ENCODE measurements around the gene MICU2. TPM values are rescaled to one million over a fixed set of nuclear protein-coding genes. Genes with fewer than 3 reads are reported as not detected.

Gene MICU2
- total RNA-seq, 2 experiments from 2014 or later, result 37.5 to 51.3 TPM

GRCh38 chr13:21516805-21517204 is 87.2 kb downstream of the MICU2 start:
- DNase-seq (ENCODE audit: low spot score), result no peak
- ChIA-PET CTCF (ENCODE audit: unreplicated experiment) (no interaction called here), POLR2A (no interaction called here)
- no TSS peak for BruUV-seq (replicated peaks)
- intact Hi-C loops (cut with micrococcal nuclease; ENCODE audit: unreplicated experiment), result no loop called here
- Histone ChIP-seq H3K36me3 (ENCODE audit: insufficient read depth, low read length) (peaks cover 39% of the 10 kb centered on the region), H3K4me1 (ENCODE audit: insufficient read depth, low read length, poor library complexity, severe bottlenecking) (no peaks in the 10 kb centered on the region), H3K4me3 (ENCODE audit: low read depth, low read length, poor library complexity, severe bottlenecking) (no peak overlapping the region), H3K4me2 (ENCODE audit: low read length) (no peak overlapping the region), H3K9me3 (ENCODE audit: low read length) (no peaks in the 10 kb centered on the region), H3K9me2 (ENCODE audit: insufficient read depth, low read length) (no peaks in the 10 kb centered on the region), H4K20me1 (ENCODE audit: insufficient read depth, low read length) (no peaks in the 10 kb centered on the region), H2AFZ (ENCODE audit: low read length) (no peak overlapping the region), H3K79me2 (ENCODE audit: insufficient read depth, low read depth, low read length) (no peaks in the 10 kb centered on the region), H3K27ac (ENCODE audit: low read depth, low read length, poor library complexity, severe bottlenecking) (no peak overlapping the region)
- no peak for TF ChIP-seq EZH2phosphoT487 (IDR thresholded peaks at IDR 0.05; ENCODE audit: borderline replicate concordance, low read depth, low read length)
- no peak for TF ChIP-seq CTCF (conservative IDR thresholded peaks at IDR 0.05; ENCODE audit: low read length)

- intact Hi-C loops (cut with micrococcal nuclease; ENCODE audit: unreplicated experiment), result no loop called here
- Histone ChIP-seq H3K9me3 (ENCODE audit: low read length) (no peaks in the 10 kb centered on the region), H3K27ac (ENCODE audit: low read depth, low read length, poor library complexity, severe bottlenecking) (no peak overlapping the region), H3K36me3 (ENCODE audit: insufficient read depth, low read length) (peaks cover 43% of the 10 kb centered on the region), H3K4me3 (ENCODE audit: low read depth, low read length, poor library complexity, severe bottlenecking) (no peak overlapping the region), H3K4me1 (ENCODE audit: insufficient read depth, low read length, poor library complexity, severe bottlenecking) (no peaks in the 10 kb centered on the region), H4K20me1 (ENCODE audit: insufficient read depth, low read length) (no peaks in the 10 kb centered on the region), H2AFZ (ENCODE audit: low read length) (no peak overlapping the region), H3K4me2 (ENCODE audit: low read length) (no peak overlapping the region), H3K9me2 (ENCODE audit: insufficient read depth, low read length) (no peaks in the 10 kb centered on the region), H3K79me2 (ENCODE audit: insufficient read depth, low read depth, low read length) (no peaks in the 10 kb centered on the region)
- no peak for TF ChIP-seq EZH2phosphoT487 (IDR thresholded peaks at IDR 0.05; ENCODE audit: borderline replicate concordance, low read depth, low read length)
- TF ChIP-seq CTCF (conservative IDR thresholded peaks at IDR 0.05; ENCODE audit: low read length), result no peak
- POLR2A ChIA-PET, result interaction anchor here (0.8 kb wide), 1 partner anchor 15 kb away, joined by 3 read pairs; no protein-coding TSS in a partner anchor
- no peak for DNase-seq (ENCODE audit: low spot score)
- no TSS peak for BruUV-seq (replicated peaks)
- CTCF ChIA-PET (ENCODE audit: unreplicated experiment), result no interaction called here
Measured at GRCh38 chr13:21511849-21512248, 92.1 kb downstream of the MICU2 start.

- H3K4me3 ChIP-seq (ENCODE audit: low read depth, low read length, poor library complexity, severe bottlenecking), result no peak overlapping the region
- H3K79me2 ChIP-seq (ENCODE audit: insufficient read depth, low read depth, low read length), result no peaks in the 10 kb centered on the region
- no TSS peak for BruUV-seq (replicated peaks)
- DNase-seq (ENCODE audit: low spot score), result no peak
- TF ChIP-seq EZH2phosphoT487 (IDR thresholded peaks at IDR 0.05; ENCODE audit: borderline replicate concordance, low read depth, low read length) (no peak), CTCF (conservative IDR thresholded peaks at IDR 0.05; ENCODE audit: low read length) (no peak)
- ChIA-PET CTCF (ENCODE audit: unreplicated experiment) (no interaction called here), POLR2A (no interaction called here)
- intact Hi-C loops (cut with micrococcal nuclease; ENCODE audit: unreplicated experiment), result no loop called here
- no peaks in the 10 kb centered on the region for H3K9me2 ChIP-seq (ENCODE audit: insufficient read depth, low read length)
- no peaks in the 10 kb centered on the region for H3K9me3 ChIP-seq (ENCODE audit: low read length)
- H4K20me1 ChIP-seq (ENCODE audit: insufficient read depth, low read length), result no peaks in the 10 kb centered on the region
- no peak overlapping the region for H3K4me2 ChIP-seq (ENCODE audit: low read length)
- H3K4me1 ChIP-seq (ENCODE audit: insufficient read depth, low read length, poor library complexity, severe bottlenecking), result no peaks in the 10 kb centered on the region
- no peak overlapping the region for H2AFZ ChIP-seq (ENCODE audit: low read length)
- peaks cover 27% of the 10 kb centered on the region for H3K36me3 ChIP-seq (ENCODE audit: insufficient read depth, low read length)
- no peak overlapping the region for H3K27ac ChIP-seq (ENCODE audit: low read depth, low read length, poor library complexity, severe bottlenecking)
Measured at GRCh38 chr13:21504379-21504778, 99.6 kb downstream of the MICU2 start.

Measured in OCI-LY7 (cell line).